ENCODE results near the gene MPZL2. TPM values are rescaled to one million over a fixed set of nuclear protein-coding genes. Genes with fewer than 3 reads are reported as not detected.

MPZL2 gene
- total and polyA plus RNA-seq, 9 of the 15 experiments (the other 6 are each of a cell fraction or from before 2014, with no cell fraction given), result 0.09 to 0.28 (median 0.18) TPM; not detected in 2

- TF ChIP-seq RBBP5 (IDR thresholded peaks at IDR 0.05; ENCODE audit: borderline replicate concordance, insufficient read depth, low read length, poor library complexity, severe bottlenecking) (no peak), STAG1 (CRISPR knock-in tag; IDR thresholded peaks at IDR 0.05; ENCODE audit: borderline replicate concordance) (no peak), ADNP (tag; IDR thresholded peaks at IDR 0.05) (no peak)
These were observed 44.9 kb downstream of the MPZL2 start (continued) for GRCh38 chr11:118219244-118219643.

GRCh38 chr11:118217575-118217974, 46.5 kb downstream of the MPZL2 start:
- no TSS peak for BruUV-seq (replicated peaks)
- no peaks in the 10 kb centered on the region for H3K36me3 ChIP-seq (ENCODE audit: control insufficient read depth, insufficient read depth, low read length)
- ChIA-PET CTCF (ENCODE audit: low intra/inter-chr PET ratio) (no interaction called here), POLR2A (no interaction called here)
- intact Hi-C loops (cut with micrococcal nuclease) (no loop called here), in situ Hi-C loops (cut with MboI) (no loop called here)
- no peaks in the 10 kb centered on the region for H3K79me2 ChIP-seq (ENCODE audit: control insufficient read depth, insufficient read depth, low read length)
- H3K4me3 ChIP-seq, result no peak overlapping the region
- no peaks in the 10 kb centered on the region for H3K9me1 ChIP-seq (ENCODE audit: control insufficient read depth, insufficient read depth, low read length)
- H3K27ac ChIP-seq (ENCODE audit: extremely low read depth, low read depth, low read length), result no peak overlapping the region
- 16% methylated on average over 3 of the region's 3 CpGs for WGBS (ENCODE audit: insufficient coverage, low coverage, missing lambda C conversion rate)
- peaks cover 8 to 34% of the 10 kb centered on the region in 2 experiments for H3K27me3 ChIP-seq (ENCODE audit: control insufficient read depth in 2 of 2, insufficient read depth in 2 of 2, low read length in 2 of 2)
- peaks cover 0 to 5% of the 10 kb centered on the region in 2 experiments; a peak in 1 of 5 replicates for H3K4me1 ChIP-seq (replicated peaks in 1 of 2; ENCODE audit: control insufficient read depth in 2 of 2, insufficient read depth in 2 of 2, low read length in 2 of 2)
- ATAC-seq (no peak), DNase-seq (ENCODE audit: extremely low read depth in 1 of 4, low spot score in 3 of 4) (no peak), FAIRE-seq (no peak)
- no peak overlapping the region for H3K9ac ChIP-seq (ENCODE audit: insufficient read depth in 1 of 2, low read depth in 2 of 2, low read length in 2 of 2)
- no peak overlapping the region for H2AFZ ChIP-seq (ENCODE audit: low read depth, low read length)
- no peaks in the 10 kb centered on the region for H4K20me1 ChIP-seq (replicated peaks; ENCODE audit: control insufficient read depth, insufficient read depth, low read length)
- H3K4me2 ChIP-seq (ENCODE audit: insufficient read depth, low read length), result no peak overlapping the region
- H3K9me3 ChIP-seq (replicated peaks; ENCODE audit: control insufficient read depth, insufficient read depth, low read depth, low read length), result no peaks in the 10 kb centered on the region
- TF ChIP-seq FOXM1 (IDR thresholded peaks at IDR 0.05; ENCODE audit: low read depth), result no peak
- no peak for TF ChIP-seq FOXM1 (CRISPR knock-in tag; IDR thresholded peaks at IDR 0.05; ENCODE audit: low read depth)
- TF ChIP-seq IRF2 (CRISPR knock-in tag; IDR thresholded peaks at IDR 0.05), result no peak
- TF ChIP-seq POLR3A (IDR thresholded peaks at IDR 0.05; ENCODE audit: borderline replicate concordance, extremely low read depth, insufficient read depth, insufficient read length), result no peak
- TF ChIP-seq PREB (CRISPR knock-in tag; IDR thresholded peaks at IDR 0.05), result no peak
- no peak for TF ChIP-seq NCOA2 (IDR thresholded peaks at IDR 0.05; ENCODE audit: partially characterized antibody in 2 of 2)
- no peak for TF ChIP-seq ZFP30 (CRISPR knock-in tag; IDR thresholded peaks at IDR 0.05; ENCODE audit: borderline replicate concordance)
- TF ChIP-seq ZNF280A (IDR thresholded peaks at IDR 0.05; ENCODE audit: low read depth, partially characterized antibody), result no peak
- no peak for TF ChIP-seq ESRRA (IDR thresholded peaks at IDR 0.05; ENCODE audit: borderline replicate concordance, low read depth)
- no peak for TF ChIP-seq MED1 (CRISPR knock-in tag; IDR thresholded peaks at IDR 0.05; ENCODE audit: borderline replicate concordance)

All from K562 (cell line).